HG03571 (cell line): ENCODE data around the gene ST7L.

Experiments
- ATAC-seq: cut with Tn5 transposase; IDR thresholded peaks from one replicate; pipeline ENCODE4 v1.9.1; 2021; ENCODE audit not compliant: unreplicated experiment

Gene ST7L

DNA sequence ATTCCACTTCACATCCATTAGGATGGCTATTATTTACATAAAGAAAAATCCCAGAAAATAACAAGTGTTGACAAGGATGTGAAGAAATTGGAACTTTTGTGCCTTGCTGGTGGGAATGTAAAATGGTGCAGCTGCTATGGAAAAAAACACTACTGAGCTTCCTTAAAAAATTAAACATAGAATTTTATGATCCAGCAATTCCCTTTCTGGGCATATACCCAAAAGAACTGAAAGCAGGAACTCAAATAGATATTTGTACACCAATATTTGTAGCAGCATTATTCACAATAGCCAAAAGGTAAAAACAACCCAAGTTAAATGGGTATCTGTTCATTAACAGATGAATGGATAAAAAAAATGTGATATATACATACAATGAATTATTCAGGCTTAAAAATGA is 64.5 kb downstream of the ST7L start:
- no peak for ATAC-seq

DNA sequence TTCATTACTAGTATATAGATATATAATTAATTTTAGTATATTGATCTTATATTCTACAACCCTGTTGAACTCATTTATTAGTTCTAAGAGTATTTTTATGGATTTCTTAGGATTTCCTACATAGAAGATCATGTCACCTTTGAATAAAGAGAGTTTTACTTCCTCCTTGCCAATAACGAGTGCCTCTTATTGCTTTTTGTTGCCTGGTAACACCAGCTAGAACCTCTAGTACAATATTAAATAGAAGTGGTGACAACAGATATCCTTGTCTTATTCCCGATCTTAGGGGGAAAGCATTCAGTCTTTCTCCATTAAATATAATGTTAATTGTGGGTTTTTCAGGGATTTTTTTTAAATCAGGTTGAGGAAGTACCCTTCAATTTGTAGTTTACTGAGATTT is 69.4 kb downstream of the ST7L start:
- ATAC-seq = no peak

DNA sequence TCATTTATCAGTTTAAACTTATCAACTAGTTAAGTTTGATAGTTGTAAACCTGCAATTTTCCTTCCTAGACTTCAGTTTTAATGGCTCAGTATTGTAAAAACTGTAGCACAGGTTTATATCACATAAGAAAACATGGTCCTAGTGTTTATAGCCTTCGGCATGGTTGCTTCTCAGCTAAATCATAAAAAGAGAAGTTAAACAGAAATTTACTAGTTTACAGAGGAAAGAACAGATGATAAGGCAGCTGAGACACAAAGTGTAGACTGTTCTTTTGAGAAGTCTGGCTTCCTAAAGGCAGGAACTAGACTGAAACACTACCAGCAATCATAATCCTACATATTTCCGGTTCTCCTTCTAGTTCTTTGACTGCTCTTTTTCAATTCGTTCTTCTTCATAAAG is 70.4 kb downstream of the ST7L start:
- ATAC-seq = no peak

DNA sequence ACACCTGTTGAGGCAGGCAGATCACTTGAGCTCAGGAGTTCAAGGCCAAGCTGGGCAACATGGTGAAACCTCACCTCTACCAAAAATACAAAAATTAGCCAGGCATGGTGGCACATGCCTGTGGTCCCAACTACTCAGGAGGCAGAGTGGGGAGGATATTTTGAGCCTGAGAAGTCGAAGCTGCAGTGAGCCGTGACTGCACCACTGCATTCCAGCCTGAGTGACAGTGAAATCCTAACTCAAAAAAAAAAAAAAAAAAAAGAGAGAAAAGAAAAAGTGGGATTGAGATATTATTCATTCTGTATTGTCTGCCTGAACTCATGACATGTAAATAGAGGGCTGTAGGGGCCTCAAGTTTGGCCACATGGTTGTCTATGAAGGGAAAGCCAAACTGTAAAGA is 72.9 kb downstream of the ST7L start:
- no peak for ATAC-seq

DNA sequence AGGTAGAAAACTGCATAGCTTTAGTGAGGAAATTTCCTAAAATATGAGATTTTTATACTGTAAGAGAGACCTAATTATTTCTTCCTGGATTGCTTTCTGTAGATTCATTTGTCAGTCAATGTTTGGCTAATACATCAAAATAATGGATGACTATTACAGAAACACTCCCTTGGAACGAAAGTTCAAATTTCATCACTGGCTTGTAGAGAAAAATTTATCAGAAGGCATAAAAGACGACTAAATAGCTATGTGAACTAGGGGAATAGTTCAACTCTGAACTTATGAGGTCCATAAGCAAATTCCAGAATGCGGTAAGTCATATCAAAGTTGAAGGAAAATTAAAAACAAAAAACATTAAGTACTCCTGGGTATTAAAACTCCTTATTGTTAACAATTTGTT is 74.2 kb downstream of the ST7L start:
- ATAC-seq = no peak

DNA sequence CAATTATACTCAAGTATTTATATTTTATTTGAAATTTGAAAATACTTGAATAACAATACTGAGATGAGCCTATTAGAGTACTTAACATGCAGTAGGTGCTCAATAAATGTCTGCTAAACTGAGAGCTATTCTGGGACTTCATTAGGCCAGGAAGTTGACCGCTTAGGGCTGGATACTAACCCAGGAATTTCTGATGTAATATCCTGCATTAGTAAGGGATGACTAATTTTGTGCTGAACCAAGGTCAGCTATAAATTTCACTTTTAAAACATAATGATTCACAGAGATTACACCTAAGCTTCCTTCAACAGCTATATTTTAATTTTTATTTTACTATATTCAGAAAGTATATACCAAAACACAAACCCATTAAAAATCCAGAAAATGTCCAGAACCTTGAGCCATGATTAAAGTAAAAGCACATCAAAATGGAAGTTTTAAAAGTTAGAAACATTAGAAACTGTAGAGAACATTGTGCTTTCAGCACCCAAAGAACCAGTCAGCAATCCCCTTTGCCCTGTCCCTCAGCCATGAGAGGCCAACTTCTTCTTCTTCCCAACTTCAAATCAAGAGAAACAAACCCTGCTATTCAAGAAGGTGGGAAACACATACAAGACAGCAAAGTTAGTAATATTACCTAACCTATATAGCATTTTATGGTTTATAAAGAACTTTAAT is 74.8 kb downstream of the ST7L start:
- no peak for ATAC-seq

DNA sequence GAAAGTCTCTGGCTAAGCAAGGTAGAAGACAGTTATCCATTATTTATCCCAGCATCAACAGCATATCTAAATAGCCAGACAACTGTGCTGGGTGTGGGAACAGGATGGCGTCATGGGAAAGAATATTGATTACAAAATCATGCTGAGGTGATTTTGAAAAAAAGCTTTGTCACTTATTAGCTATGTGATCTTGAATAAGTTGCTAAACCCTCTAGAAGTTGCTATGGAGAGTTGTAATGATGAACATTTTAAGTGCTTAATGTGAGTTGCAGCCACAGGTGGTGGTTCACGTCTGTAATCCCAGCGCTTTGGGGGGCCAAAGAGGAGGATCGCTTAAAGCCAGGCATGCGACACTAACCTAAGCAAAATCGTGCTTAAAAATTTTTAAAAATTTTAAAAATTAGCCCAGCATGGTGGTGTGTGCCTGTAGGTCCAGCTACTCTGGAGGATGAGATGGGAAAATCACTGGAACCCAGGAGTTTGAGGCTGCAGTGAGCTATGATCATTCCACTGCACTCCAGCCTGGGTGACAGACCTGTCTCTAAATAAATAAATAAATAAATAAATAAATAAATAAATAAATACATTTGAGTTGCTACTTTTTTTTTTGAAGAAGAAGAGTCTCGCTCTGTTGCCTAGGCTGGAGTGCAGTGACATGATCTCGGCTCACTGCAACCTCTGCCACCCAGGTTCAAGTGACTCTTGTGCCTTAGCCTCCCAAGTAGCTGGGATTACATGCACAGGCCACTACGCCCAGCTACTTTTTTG is 76.6 kb downstream of the ST7L start:
- no peak for ATAC-seq

DNA sequence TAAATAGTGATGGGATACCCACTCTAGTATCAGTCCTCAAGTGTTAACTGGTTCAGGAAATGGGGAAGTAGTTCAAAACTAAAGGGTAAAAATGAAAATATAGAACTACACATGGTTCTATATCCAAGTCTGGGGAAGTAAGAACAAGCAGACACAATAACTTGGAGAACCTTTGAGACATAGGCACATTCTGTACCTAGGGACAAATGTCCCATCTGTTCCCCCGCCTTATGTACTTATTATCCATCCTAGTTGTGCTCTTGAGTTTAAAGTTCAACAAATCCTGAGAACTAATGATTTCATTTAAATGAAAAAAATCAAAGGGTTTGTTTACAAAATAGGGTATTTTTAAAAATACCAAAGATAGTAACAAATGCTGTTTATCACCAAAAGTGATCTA is 77.6 kb downstream of the ST7L start:
- ATAC-seq = no peak

DNA sequence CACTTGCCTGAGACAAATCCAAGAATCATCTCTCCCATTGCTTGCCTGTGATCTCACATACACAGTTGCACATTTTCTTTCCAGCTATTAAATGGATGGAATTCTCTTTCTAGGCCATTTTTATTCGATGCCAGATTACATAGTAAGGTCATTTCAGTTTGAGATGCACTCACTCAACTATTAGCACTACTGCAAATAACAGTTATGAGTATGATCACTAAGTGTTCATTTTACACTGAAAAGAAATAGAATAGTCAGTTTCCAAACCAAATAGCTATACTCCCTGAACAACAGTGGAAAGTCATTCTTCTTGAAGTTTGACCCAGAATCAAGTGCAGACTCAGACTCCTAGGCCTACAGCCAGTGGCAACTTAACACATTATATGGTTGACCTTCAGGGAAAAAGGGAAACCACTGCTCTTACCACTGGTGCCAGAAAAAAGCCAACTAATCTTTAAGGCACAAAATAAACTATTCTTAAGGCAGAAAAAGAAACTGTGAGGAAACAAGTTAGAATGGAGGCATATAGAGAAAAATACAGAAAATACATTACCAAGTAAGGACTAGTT is 78.6 kb downstream of the ST7L start:
- no peak for ATAC-seq

DNA sequence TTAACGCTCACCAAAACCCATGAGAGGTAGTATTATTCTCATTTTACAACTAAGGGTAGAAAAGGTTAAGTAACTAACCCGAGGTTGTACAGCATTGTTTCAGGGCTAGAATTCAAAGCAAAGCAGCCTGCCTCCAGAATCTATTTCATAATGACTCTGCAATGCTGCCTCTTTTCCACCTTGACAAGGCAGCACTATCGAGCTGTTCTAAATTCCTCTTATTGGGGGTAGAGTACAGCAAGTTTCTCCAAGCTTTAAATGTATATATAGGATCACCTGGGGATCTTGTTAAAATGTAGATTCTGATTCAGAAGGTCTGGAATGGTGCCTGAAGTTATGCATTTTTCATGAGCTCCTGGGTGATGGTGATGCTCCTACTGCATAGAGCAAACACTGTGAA is 80.1 kb downstream of the ST7L start:
- ATAC-seq = no peak

DNA sequence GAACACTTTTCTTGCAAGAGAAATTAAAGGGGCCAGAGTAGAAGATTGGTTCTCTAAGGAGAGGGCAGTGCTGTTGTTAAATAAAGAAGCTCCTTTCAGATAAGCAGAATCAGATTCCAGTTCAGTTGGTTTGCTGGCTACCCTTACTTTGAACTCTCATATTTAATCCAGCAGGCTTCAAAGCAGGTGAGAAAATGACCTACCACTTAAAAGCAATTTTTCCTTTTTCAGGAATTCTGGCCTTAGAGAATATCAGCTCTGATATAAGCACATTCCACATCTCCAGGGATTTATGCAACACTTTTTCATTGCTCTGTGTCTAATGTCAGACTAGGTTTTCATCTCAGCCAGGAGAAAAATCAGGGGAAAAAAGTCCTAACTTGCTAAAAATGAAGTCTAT is 81.5 kb downstream of the ST7L start:
- no peak for ATAC-seq

DNA sequence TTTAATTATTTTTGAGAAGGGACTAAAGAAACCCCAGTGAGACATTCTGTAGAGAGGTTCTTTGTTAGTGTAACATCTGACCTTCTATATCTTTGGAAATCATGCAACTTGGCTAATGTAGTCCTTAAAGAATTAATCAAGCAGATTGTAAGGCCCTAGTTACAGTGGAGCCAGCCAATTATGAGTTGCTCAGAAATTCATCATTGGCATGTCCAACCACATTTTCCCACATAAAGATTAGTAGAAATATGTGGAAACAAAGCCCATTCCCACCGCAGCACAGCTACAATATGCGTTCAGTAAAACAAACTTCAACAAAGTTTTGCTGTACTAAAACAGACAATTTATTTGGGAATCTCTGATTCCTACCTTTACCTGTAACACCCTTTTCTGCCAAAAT is 82.4 kb downstream of the ST7L start:
- no peak for ATAC-seq

DNA sequence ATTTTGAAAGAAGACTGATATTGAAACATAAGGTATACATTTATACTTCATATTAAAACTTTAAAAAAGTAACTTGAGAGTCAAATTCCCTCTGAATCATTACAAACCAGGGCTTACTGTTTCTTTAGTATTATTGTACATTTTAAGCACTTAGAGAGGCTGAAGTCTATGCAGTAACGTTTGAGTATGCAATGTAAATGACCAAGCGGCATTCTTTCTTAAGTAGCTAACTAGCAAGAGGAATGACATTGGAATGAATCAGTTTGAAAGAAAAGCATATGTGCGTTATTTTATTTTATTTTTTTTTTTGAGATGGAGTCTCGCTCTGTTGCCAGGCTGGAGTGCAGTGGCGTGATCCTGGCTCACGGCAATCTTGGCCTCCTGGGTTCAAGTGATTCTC is 85.9 kb downstream of the ST7L start:
- no peak for ATAC-seq

DNA sequence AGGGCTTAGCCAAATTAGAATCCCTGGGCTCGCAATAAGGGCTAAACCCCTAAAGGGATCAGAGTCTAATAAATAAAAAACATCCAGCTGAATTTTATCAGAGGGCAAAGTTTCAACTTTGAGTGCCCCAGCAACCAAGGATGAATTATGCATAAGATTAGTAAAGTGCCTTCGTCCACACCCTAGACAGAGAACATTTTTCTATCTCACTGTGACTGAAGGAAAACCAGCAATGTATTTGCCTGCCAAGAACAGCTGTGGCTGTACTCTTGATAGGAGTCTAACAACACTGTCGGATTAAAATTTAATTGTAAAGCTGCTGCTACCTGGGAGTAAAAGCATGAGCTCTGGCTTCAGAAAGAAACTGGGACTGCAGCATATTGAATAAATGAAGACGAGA is 86.9 kb downstream of the ST7L start:
- ATAC-seq = no peak

DNA sequence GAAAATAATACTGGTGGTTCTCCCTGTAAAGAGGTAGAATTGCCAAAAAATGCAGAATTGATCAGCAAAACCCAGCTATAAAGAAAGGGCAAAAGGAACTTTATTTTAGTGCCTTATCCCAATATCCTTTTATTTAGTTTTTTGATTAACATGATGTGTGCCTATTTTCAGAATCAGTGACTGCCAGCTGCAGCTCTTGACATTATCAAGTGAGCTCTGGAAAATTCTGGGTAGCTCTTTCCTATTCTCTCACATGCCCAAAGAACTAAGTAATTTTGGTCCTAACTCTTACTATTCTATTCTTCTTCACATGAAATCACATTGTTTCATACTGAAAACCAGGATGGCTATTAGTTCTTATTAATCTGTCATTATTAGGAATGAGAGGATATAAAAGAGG is 88.1 kb downstream of the ST7L start:
- ATAC-seq = no peak

DNA sequence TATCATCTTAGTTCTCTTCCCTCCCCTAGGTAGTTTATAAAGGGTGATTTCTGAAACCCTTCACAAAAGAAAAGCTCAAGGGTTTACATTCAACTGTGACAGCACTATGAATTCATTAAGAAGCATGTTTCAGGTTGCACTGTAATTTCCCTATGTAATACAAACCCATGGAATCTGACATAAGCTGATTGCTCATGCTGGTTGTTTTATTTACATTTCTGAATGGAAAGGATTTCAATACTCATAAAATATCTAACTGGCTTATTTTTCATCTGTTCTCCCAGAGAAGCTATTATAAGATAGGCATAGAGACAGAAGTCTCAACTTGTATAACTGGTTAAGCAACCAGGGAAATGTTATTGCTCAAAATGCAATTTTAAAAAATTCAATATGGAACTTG is 89.6 kb downstream of the ST7L start:
- ATAC-seq = no peak

DNA sequence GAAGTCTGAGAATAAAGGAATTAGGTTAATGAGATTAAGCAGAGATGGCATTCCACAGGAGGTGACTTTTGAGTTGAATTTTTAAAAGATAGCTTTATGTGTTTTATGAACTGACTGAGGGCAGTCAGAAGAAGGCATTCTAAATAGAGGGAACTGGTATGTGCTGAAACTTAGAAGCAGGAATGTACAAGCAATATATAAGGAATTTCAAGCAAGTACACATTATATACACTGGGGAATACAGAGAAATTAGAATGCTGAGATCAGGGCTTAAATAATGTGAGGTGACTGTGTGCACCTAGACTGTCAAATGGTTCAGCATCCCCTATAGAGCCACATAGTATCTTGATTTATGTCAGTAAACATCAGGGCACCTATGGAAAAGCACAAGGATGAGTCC is 90.9 kb downstream of the ST7L start:
- no peak for ATAC-seq

DNA sequence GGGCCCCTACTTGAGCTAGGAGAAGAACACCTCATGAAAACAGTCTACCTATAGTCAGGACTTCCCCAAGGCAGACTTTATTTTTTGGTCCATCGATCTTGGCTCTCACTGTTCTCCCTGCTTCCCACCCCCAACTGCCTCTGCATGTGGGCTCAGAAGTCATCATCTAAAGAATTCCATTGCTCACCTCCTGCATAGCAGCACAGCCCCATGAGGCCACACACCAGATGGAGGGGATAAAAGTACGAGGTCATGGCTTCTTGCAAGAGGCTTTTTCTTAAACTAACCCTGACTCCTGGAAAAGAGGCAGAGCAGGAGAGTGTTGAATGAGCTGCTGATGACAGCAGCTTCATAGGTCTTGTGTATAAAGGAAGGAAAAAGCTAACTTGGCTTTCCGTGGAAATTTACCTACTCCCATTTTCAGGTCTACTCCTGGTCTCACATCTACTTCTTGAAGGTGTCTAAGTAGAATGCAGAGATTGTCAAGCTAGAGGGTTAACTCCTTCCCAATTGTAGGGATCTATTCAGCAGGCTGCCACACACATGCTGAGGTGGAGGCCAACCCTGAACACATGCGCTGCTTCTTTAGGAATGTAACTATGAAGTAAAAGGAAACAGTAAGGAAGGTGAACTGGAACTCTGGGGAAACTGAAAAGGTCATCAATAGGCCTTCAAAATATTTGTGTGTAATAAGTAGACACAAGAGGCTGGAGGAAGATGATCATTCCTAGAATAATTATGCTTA is 91.5 kb downstream of the ST7L start:
- no peak for ATAC-seq

DNA sequence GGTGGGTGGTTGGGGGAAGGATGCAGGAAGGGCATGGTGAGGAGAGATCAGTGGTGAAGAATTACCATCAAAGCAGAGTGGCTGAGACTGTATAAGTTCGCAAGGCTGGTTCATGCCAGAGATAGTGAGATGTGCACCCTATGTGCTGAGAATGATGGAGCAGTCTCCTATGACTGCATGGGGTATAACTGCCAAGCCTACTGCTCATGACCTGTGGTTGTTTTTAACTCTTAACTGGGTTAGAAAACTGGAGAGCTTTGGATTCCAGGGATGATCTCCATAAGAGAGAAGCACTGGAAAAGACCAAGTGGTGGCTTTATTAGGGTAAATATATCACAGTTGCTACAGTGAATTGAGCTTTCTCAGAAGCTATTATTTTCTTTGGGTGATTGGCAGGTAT is 94.0 kb downstream of the ST7L start:
- ATAC-seq = no peak

DNA sequence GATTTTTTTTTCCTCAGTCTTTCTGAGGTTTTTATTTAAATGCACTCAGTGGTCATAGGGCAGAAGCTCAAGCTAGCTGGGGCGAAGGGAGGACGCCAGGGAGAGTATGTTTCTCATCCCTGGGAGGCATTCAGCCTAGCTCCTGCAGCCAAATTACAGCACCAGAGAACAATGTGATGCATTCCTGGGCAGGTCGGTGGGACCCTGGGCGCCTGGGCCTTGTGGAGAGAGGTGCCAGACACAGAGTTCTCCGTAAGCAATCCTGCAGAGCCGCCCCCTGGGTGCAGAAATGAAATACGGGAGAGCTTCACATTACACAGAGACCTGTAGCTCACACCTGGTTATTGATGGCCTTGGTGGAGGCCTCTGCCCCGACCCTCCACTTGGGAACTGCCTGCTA is 94.7 kb downstream of the ST7L start:
- ATAC-seq = no peak

DNA sequence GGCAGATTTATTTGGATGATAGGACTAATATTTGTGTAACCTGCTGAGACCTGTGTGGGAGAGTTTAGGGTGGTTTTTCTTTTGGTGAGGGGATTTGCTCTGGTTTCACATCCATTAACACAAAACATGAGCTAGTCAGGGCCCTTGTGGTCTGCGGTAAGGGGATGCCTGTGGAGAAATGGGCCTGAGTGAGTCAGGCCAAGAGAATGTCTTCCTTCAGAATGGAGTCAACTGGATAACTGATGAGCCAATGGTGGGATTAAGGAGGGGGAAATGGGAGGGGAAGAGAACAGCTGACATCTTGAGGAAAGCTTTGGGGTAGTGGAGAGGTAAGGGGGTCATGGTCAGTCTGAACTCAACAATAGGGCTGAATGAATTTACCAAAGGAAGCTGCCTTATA is 96.3 kb downstream of the ST7L start:
- ATAC-seq = no peak

DNA sequence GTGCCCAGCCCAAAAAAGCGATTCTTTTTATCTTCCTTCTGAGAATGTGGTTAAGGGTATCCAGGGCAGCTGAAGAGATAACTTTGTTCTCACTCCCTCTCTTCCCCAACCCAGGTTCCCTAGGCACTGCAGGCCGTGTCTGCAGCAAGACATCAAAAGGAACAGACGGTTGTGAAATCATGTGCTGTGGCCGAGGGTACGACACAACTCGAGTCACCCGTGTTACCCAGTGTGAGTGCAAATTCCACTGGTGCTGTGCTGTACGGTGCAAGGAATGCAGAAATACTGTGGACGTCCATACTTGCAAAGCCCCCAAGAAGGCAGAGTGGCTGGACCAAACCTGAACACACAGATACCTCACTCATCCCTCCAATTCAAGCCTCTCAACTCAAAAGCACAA is 98.8 kb downstream of the ST7L start:
- no peak for ATAC-seq
